Keratinocyte (primary cell): Measurements from ENCODE around the gene RTN3. TPM values are rescaled to one million over a fixed set of nuclear protein-coding genes. Genes with fewer than 3 reads are reported as not detected.

Experiments
- DNase-seq: peaks from one replicate; pipeline ENCODE4 v3.0.0-alpha.2; 2011; ENCODE audit warnings: low read depth, missing footprints, low spot score
- FAIRE-seq: peaks from 2 replicates; lab custom pipeline; 2011; peaks lifted over from hg19 to GRCh38; lab: Jason Lieb, UNC
- H2AFZ ChIP-seq: 2 replicates; pipeline ENCODE4 v1.6.0; 2012; ENCODE audit warnings: low read length, control low read depth, inconsistent platforms; ENCODE audit not compliant: control insufficient read depth
- H3K27ac ChIP-seq: 2 replicates; pipeline ENCODE4 v1.5.1; 2011; ENCODE audit warnings: low read length; ENCODE audit not compliant: control insufficient read depth, insufficient read depth
- H3K27me3 ChIP-seq: 3 replicates; pipeline ENCODE4 v1.6.0; 2011; ENCODE audit warnings: low read length; ENCODE audit not compliant: control insufficient read depth, insufficient read depth; ENCODE audit errors: extremely low read depth
- H3K36me3 ChIP-seq, 2 experiments: 2 replicates in 1 of 2; 3 replicates in 1 of 2; pipeline ENCODE4 v1.5.1; 2011; ENCODE audit warnings: low read length in 2 of 2, mild to moderate bottlenecking in 1 of 2; ENCODE audit not compliant: control insufficient read depth in 2 of 2, insufficient read depth in 2 of 2; ENCODE audit errors: extremely low read depth in 1 of 2
- H3K4me1 ChIP-seq: 3 replicates; pipeline ENCODE4 v1.5.1; 2011; ENCODE audit warnings: low read length; ENCODE audit not compliant: control insufficient read depth, insufficient read depth; ENCODE audit errors: extremely low read depth
- H3K4me2 ChIP-seq: 3 replicates; pipeline ENCODE4 v1.6.0; 2011; ENCODE audit warnings: low read depth, low read length; ENCODE audit not compliant: control insufficient read depth, insufficient read depth; ENCODE audit errors: extremely low read depth
- H3K4me3 ChIP-seq, 3 experiments: fragments of 200-600 bp in 1 of 3; sonication (generic) in 1 of 3; 2 replicates in 2 of 3; 3 replicates in 1 of 3; pipeline ENCODE4 v1.5.1; 2011 to 2016; ENCODE audit warnings: low read length in 3 of 3, mild to moderate bottlenecking in 3 of 3, control low read depth in 2 of 3, inconsistent platforms in 1 of 3, low read depth in 1 of 3, mixed read lengths in 1 of 3, mixed run types in 1 of 3, moderate library complexity in 1 of 3; ENCODE audit not compliant: control insufficient read depth in 2 of 3, insufficient read depth in 2 of 3; ENCODE audit errors: extremely low read depth in 1 of 3
- H3K79me2 ChIP-seq: 2 replicates; pipeline ENCODE4 v1.6.0; 2012; ENCODE audit warnings: low read length; ENCODE audit not compliant: control insufficient read depth, insufficient read depth
- H3K9ac ChIP-seq: 3 replicates; pipeline ENCODE4 v1.6.0; 2011; ENCODE audit warnings: low read length; ENCODE audit not compliant: control insufficient read depth, insufficient read depth; ENCODE audit errors: extremely low read depth
- H3K9me1 ChIP-seq: 3 replicates; pipeline ENCODE4 v1.6.0; 2011; ENCODE audit warnings: low read length; ENCODE audit not compliant: control insufficient read depth, insufficient read depth; ENCODE audit errors: extremely low read depth
- H3K9me3 ChIP-seq: 2 replicates; pipeline ENCODE4 v1.5.1; 2012; ENCODE audit warnings: low read depth, low read length; ENCODE audit not compliant: control insufficient read depth
- H4K20me1 ChIP-seq: 3 replicates; pipeline ENCODE4 v1.6.0; 2011; ENCODE audit warnings: low read length; ENCODE audit not compliant: control insufficient read depth, insufficient read depth; ENCODE audit errors: extremely low read depth
- EZH2 ChIP-seq: IDR thresholded peaks from one replicate; pipeline ENCODE4 v1.6.1; 2012; ENCODE audit warnings: inconsistent platforms, mild to moderate bottlenecking, low read length, moderate library complexity
- dilution Hi-C: fragments of 300-500 bp; cut with MboI; formaldehyde crosslinking; loops from one replicate; pipeline ENCODE4 v1.7.0; 2020; ENCODE audit warnings: low sequenced_read_pairs; ENCODE audit not compliant: extremely low pct_ligation_motif_present
- polyA plus RNA-seq, 5 experiments: library from polyadenylated mRNA; depleted of rRNA in 3 of 5; stranded (reverse) in 3 of 5; stranded (forward) in 1 of 5; unstranded in 1 of 5; fragments of >200 nt; gene quantifications; 1 replicate in 1 of 5; 2 replicates in 3 of 5; 3 replicates in 1 of 5; pipeline versions ENCODE4 v1.2.1 to v1.2.3, GENCODE V29; 2011 to 2012; ENCODE audit warnings: missing spikeins in 2 of 5, low read depth in 1 of 5, low replicate concordance in 1 of 5
- TF ChIP-seq, protein P1 (sequence below), 3 experiments: IDR thresholded peaks in 1 of 3; conservative IDR thresholded peaks in 1 of 3; optimal IDR thresholded peaks in 1 of 3; 2 replicates in 2 of 3; 3 replicates in 1 of 3; pipeline versions ENCODE3 to v1.5.1; 2011; ENCODE audit warnings: low read length in 3 of 3, mild to moderate bottlenecking in 3 of 3, moderate library complexity in 2 of 3, control low read depth in 1 of 3, inconsistent platforms in 1 of 3; ENCODE audit not compliant: insufficient read depth in 2 of 3; ENCODE audit errors: extremely low read depth in 1 of 3

Gene RTN3
- polyA plus RNA-seq, 1 donor (not counting 4 experiments of a cell fraction or from before 2014, with no cell fraction given) = 50.8 TPM

- peak; percentile 61 for FAIRE-seq
- peak; percentile 56 for DNase-seq
- Histone ChIP-seq H3K36me3 (no peaks in the 10 kb centered on the region), H3K4me3 (peak overlapping the region in 1 of 3 experiments; percentile 40), H3K9ac (peak overlapping the region; percentile 26), H3K9me1 (no peaks in the 10 kb centered on the region), H3K27ac (peak overlapping the region; percentile 92), H4K20me1 (no peaks in the 10 kb centered on the region), H3K9me3 (no peaks in the 10 kb centered on the region), H2AFZ (peak overlapping the region; percentile 77), H3K4me1 (peaks cover 21% of the 10 kb centered on the region), H3K27me3 (no peaks in the 10 kb centered on the region), H3K4me2 (peak overlapping the region; percentile 84), H3K79me2 (no peaks in the 10 kb centered on the region)
- dilution Hi-C loops = no loop called here
- TF ChIP-seq, protein P1, sequence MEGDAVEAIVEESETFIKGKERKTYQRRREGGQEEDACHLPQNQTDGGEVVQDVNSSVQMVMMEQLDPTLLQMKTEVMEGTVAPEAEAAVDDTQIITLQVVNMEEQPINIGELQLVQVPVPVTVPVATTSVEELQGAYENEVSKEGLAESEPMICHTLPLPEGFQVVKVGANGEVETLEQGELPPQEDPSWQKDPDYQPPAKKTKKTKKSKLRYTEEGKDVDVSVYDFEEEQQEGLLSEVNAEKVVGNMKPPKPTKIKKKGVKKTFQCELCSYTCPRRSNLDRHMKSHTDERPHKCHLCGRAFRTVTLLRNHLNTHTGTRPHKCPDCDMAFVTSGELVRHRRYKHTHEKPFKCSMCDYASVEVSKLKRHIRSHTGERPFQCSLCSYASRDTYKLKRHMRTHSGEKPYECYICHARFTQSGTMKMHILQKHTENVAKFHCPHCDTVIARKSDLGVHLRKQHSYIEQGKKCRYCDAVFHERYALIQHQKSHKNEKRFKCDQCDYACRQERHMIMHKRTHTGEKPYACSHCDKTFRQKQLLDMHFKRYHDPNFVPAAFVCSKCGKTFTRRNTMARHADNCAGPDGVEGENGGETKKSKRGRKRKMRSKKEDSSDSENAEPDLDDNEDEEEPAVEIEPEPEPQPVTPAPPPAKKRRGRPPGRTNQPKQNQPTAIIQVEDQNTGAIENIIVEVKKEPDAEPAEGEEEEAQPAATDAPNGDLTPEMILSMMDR (optimal IDR thresholded peaks at IDR 0.05 in 1 of 3, IDR thresholded peaks at IDR 0.05 in 1 of 3, conservative IDR thresholded peaks at IDR 0.05 in 1 of 3; ENCODE audit: extremely low read depth in 1 of 3, insufficient read depth in 2 of 3, low read length in 3 of 3) = no peak
- TF ChIP-seq EZH2 = no peak
Observed at GRCh38 chr11:63802637-63803414, 121.5 kb downstream of the RTN3 start.

- dilution Hi-C loops = no loop called here
- DNase-seq (peak; percentile 23), FAIRE-seq (peak; percentile 56)
- no peak for TF ChIP-seq EZH2
- TF ChIP-seq, protein P1 (optimal IDR thresholded peaks at IDR 0.05 in 1 of 3, IDR thresholded peaks at IDR 0.05 in 1 of 3, conservative IDR thresholded peaks at IDR 0.05 in 1 of 3; ENCODE audit: extremely low read depth in 1 of 3, insufficient read depth in 2 of 3, low read length in 3 of 3) = no peak
- Histone ChIP-seq H3K79me2 (no peaks in the 10 kb centered on the region), H3K9ac (no peak overlapping the region), H3K4me3 (no peak overlapping the region), H3K36me3 (no peaks in the 10 kb centered on the region), H3K9me1 (no peaks in the 10 kb centered on the region), H4K20me1 (no peaks in the 10 kb centered on the region), H3K9me3 (no peaks in the 10 kb centered on the region), H2AFZ (no peak overlapping the region), H3K4me2 (peak overlapping the region; percentile 1), H3K4me1 (peaks cover 21% of the 10 kb centered on the region), H3K27me3 (no peaks in the 10 kb centered on the region), H3K27ac (no peak overlapping the region)
Observed at GRCh38 chr11:63804259-63804658, 123.0 kb downstream of the RTN3 start.
